ENCODE data around the gene GABBR1.
"Not testable (repeated sequence)": the region's sequence is repeated elsewhere in the genome, so short reads cannot be mapped to it uniquely, and the experiment has no call there.

GABBR1 gene

DNA sequence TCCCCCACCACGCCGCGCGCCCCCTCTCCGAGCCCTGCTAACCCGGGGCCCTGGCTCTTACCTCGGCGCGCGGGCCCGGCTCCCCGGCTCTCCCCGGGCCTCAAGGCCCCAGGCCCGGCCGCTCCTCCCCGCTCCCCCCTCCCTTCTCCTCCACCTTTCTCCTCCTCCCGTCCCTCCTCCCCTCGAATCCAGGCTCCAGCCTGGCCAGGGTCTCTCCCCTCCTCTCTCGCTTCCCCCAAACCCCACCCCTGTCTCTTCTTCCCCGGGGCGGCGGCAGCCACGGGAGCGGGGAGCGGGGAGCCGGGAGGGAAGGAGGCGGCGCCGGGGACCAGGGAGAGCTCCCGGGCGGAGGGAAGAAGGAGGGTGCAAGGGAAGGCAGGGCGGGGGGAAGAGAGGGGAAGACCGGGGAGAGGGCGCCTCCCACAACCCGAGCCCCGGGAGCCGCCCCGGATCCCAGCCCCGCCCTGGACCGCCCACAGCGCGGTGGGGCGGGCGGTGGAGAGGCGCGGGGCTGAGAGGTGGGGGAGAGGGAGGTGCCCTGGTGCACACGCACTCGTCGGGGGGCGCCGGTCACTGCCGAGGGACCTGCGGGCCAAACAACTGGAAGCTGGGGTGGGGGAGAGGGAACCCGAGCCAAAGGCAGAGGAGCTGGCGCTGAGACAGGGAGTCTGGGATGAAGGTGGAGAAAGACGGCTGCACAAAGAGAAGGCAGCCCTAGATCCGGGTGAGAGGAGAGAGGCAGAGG is at the start of gene GABBR1:
Gene GABBR1 (minus strand): TSS at position 395 of the 745 bp plus-strand sequence. CDS start 798 bp downstream, outside the sequence.
- DNase-seq (ENCODE audit: low spot score) = peak; percentile 76

DNA sequence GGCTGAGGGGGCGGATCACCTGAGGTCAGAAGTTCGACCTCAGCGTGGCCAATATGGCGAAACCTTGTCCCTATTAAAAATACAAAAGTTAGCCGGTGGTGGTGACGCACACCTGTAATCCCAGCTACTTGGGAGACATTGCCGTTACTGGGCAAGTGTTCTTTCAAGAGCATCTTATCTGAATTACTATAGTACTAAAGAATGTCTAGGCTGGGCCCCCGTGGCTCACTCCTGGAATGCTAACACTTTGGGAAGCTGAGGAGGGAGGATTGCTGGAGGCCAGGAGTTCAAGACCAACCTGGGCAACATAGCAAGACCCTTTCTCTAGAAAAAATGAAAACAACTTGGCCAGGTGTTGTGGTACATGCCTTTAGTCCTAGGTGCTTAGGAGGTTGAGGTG is 48.8 kb upstream of the GABBR1 start:
- no peak for DNase-seq (ENCODE audit: low spot score)

DNA sequence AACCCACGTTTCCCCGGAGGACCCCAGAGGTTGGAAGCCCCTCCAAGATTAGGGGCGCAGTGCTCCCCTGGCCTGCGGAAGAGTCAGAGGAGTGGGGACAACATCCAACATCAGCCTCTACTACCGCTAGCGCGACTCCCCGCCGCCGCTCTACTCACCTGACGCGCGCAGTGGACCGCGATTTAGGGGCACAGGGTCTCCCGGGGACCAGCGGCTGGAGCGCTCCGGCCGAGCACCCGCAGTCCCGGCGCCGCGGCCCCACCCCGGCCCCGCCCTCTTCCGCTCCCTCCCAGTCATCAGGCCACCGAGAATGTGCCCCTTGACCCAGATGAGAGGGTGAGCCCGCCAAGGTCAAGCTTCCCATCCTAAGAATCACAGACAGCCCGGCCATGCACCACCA is 47.9 kb upstream of the GABBR1 start, which contains the start of gene ZFP57:
Gene ZFP57 (minus strand): TSS at position 249 of the 400 bp plus-strand sequence. CDS start 4,149 bp downstream, outside the sequence.
- DNase-seq (ENCODE audit: low spot score) = no peak

DNA sequence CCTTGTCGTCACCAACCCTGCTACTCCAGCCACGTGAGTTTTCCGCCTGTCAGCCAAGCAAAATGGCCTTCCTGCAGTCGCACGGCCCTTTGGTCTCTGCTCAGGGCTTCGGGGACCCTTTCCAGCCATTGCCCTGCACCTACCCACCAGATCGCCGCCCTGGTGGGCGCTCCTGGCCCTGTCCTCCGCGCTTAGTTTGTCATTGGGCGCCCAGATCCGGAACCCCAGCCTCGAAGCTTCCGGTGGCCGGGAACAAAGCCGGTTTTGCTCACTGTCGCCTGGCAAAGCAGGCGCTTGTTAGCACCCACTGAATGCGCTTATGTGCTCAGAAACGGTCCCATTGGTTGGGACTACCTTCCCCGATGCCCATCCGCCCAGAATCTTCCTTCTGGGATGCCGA is 47.4 kb upstream of the GABBR1 start:
- no peak for DNase-seq (ENCODE audit: low spot score)

DNA sequence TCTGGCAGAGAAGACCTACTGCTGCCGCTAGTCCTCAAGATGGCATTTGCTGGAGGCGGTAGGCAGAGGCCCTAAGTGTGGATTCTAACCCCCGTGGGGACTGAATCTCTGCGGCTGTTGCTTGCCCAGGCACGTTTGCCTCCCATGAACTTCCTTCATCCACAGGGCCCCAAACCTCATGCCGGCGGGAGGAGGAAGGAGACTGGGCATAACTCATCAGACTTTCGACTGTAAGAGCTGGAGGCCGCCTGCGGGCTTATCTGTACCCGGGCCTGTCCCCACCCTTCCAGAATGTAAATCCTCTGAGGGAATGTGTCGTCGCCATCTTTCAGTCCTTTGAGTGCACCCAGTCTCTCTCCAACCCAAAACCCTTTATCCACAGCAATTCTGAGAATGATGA is 47.0 kb upstream of the GABBR1 start:
- no peak for DNase-seq (ENCODE audit: low spot score)

DNA sequence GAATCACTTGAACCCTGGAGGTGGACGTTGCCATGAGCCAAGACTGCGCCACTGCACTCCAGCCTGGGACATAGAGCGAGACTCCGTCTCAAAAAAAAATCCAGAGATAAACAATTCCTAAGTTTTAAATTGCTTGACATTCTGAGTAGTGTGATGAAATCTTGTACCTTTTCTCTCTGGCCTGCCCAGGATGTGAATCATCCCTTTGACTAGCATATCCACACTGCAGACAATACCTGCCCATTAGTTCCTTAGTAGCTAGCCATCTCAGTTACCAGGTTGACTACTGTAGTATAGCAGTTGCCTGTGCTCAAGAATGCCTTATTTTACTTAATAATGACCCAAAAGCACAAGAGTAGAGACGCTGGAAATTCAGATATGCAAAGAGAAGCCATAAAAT is 45.1 kb upstream of the GABBR1 start:
- DNase-seq (ENCODE audit: low spot score) = peak; percentile 14

DNA sequence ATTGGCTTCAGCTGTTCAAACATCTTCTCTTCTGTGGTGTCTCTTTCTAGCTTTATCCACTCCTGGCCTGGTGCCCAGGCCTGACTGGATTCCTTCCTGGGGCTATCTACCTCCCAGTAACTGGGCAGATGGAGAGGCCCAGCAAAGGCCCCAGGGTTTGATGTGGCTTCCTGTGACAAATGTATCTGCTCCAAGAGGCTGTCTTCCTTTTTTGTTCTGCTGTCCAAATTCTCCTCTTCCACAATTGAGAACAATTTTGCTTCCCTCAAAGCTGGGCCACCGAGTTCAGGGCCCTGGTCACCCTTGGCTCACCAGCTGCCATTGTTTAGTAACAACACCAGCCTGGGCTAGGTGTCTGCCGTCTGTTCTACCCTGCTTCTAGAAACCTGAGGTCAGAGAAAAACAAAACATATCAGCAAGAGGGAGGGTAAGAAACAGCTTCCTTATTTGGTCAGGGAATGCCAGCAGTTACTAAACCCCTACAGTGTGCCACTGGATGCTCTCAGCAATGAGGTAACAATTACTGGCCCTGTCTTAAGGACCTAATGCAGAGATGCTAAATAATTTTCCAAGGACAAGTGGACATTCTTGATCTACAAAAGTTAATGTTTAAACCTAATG is 44.1 kb upstream of the GABBR1 start:
- DNase-seq (ENCODE audit: low spot score) = peak; percentile 11

DNA sequence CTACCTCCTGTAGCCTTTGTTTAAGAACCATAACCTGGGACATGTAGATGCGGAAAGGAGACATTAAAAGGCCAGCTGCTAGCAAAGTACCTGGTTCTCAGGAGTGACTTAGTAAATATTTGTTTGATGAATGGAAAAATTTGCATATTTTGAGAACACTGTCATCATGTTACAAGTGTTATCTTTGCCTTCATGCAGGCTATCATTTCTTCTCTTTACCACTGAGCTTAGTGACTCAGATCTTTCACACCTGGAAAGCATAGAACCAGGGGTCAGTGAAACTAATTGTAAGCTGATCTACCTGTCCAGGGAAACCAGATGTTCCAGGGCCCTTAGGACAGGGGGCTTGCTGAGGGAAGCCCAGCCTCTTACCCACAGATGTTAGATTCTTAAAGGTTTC is 42.6 kb upstream of the GABBR1 start:
- DNase-seq (ENCODE audit: low spot score) = no peak

DNA sequence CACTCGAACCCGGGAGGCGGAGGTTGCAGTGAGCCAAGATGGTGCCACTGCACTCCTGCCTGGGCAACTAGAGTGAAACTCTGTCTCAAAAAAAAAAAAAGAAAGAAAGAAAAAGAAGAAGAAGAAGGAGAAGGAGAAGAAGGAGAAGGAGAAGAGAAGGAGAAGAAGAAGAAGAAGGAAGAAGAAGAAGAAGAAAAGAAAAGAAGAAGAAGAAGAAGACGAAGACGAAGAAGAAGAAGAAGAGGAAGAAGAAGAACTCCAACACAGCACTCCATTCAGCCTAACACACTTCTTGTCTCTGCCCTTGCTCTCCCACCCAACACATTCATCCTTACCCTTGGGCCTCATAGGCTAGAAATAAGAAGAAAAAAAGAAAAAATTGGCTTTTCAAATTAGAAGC is 41.0 kb upstream of the GABBR1 start:
- DNase-seq (ENCODE audit: low spot score) = no peak

DNA sequence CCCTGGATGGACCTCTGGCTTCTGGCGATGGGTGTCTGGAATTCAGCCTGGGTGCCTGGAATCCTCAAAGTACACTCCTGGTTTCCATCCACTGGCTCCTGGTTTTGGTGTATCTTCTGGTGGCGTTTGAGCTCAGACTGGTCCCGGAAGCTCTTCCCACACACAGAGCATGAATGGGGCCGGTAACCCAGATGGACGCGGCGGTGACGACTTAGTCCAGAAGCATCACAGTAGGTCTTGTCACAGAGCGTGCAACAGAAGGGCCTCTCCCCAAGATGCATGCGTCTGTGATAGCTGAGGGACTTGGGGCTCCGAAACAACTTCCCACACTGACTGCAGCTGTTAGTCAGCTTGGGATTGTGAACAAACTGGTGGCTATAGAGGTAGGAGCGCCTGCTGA is 40.2 kb upstream of the GABBR1 start:
- DNase-seq (ENCODE audit: low spot score) = no peak

DNA sequence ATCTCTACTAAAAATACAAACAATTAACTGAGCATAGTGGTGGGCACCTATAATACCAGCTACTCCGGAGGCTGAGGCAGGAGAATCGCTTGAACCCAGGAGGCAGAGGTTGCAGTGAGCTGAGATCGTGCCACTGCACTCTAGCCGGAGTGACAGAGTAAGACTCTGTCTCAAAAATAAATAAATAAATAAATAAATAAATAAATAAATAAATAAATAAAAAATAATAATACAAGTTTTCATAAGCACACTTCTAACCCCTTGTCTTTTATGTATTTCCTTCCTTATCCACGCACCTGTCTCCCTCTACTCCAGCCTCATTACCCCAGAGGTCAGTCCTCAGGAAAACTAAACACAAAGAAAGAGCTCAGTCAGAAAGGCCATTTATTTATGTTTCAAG is 39.1 kb upstream of the GABBR1 start:
- not testable (repeated sequence) for DNase-seq (ENCODE audit: low spot score)

DNA sequence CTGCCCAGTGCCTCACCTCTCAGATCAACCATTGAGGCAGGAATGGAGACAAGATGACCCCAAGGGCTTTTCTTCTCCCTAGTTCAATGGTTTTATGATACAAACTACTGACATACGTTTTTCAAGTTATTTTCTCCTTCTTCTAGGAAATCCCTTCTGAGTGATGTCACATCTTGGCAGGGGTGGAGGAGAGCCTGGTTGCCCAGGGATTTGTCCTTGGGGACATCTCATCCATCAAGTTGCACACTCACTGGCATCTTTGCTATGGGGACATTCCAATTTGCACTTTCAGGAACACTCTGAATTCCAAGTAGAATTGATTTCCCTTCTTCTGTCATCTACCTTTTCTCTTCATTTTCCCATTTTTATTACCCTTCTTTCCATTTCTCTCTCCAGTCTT is 38.0 kb upstream of the GABBR1 start:
- DNase-seq (ENCODE audit: low spot score) = no peak

DNA sequence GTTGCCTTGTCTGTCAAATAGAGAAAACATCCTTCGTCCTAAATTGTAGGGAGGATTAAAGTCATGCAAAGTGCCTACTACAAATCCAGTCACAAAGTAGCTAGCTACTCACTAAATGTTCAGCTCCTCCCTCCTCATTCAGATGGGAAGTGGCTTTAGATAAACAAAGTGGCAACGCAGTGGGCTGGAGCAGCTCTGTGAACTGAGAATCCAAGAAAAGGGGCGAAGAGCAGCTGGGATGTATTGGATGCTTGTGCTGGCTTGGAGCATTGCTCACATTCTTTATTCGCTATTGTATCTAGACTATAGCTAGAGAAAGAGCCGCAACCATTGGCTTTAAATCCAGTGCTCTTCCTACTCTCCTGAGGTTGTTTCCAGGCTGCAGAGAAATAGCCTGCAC is 34.2 kb upstream of the GABBR1 start:
- no peak for DNase-seq (ENCODE audit: low spot score)

DNA sequence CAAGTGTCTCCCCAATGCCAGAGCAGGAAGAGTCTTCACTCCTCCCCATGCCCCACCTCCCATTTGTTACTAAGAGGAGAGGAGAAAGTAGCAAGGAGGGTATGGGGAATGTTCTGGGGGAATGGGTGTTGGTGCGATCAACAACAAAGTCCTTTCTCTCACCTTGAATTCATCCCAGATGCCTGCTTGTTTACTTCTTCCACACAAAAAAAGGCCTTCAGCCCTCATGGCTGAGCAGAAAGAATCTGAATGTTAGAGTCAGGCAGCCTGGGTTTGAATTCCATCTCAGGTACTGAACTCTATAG is 33.8 kb upstream of the GABBR1 start:
- DNase-seq (ENCODE audit: low spot score) = no peak

DNA sequence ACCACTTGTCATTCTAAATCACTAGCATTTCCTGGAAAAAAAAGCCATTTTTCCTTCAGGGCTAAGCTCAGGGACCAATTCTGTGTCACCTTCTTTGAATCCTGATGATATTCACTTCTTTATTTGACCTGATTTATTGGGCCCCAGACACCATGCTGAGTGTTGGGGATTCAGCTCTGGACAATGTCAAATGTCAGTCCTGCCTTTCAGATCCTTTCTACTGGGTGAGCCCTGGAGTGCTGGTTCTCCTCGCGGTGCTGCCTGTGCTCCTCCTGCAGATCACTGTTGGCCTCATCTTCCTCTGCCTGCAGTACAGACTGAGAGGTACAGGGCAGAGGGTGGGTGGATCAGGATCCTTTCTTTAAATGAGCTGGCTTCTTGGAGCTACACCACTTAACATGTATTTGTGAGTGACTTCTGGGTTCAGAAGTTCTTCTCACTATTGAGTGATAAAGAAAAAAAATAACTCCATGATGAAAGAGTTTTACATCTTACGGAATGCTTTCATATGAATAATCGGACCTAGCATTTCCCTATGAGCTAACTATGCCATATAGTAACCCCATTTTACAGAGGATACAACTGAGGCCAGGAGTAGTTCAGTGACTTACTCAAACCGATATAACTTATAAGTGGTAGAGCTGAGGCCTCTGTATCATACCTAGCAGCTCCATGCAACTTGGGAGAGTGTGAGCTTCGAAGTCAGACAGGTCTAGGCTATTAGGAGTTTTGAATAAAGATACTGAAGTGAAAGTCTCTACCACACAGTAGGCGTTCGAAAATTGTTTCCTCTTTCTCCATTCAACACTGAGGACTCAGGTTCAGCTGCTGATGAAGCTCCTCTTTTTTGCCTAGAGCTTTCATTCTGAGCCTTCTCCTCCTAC is 33.2 kb upstream of the GABBR1 start:
- no peak for DNase-seq (ENCODE audit: low spot score)

DNA sequence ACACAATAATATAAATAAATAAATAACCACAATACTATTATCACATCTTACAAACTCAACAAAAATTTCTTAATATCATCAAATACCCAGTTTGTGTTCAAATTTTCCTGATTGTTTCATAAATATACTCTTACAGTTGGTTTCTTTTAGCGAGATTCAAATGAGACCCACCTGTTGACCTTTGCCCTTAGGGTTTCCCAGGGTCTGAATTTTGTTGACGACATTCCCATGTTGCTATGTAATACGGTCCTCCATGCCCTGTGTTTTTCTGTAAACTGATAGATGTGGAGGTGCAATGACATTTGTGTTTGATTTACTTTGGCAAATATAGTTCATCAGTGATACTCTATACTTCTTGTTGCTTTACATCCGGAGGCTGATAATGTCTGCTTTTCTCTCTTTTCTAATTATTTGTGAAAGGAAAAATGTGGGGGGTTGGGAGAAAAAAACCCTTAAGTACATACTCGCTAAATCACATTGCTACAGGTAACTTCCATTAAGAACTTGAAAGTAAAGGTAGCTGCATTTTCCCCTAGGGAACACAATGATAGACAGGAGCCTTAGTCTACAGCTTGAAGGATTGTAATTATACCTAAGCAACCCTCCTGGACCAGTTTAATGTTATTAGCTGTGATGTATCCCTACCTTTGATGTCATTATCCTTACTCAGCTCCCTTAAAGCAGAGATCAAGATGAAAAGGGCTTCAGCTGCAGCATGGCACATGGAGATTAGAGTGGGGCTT is 30.5 kb upstream of the GABBR1 start:
- no peak for DNase-seq (ENCODE audit: low spot score)

DNA sequence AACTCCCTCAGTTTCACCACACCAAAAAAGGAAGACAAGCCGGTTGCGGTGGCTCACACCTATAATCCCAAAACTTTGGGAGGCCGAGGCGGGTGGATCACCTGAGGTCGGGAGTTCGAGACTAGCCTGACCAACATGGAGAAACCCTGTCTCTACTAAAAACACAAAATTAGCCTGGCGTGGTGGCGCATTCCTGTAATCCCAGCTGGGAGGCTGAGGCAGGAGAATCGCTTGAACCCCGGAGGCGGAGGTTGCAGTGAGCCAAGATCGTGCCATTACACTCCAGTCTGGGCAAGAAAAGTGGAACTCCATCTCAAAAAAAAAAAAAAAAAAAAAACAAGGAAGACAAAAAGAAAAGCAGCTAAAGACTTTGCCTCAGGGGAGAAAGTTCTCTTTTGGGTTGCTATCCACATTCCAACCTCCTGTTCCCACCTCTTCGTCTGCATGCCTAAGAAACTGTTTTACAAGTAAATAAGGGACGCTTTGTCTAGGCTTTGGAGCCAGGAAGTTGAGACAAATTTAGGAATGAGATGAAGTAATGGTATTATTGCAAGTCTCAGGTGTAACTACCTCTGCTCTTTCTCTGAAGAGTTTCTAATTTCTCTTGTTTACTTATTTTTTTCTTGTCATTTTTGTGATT is 28.6 kb upstream of the GABBR1 start:
- DNase-seq (ENCODE audit: low spot score) = not testable (repeated sequence)

DNA sequence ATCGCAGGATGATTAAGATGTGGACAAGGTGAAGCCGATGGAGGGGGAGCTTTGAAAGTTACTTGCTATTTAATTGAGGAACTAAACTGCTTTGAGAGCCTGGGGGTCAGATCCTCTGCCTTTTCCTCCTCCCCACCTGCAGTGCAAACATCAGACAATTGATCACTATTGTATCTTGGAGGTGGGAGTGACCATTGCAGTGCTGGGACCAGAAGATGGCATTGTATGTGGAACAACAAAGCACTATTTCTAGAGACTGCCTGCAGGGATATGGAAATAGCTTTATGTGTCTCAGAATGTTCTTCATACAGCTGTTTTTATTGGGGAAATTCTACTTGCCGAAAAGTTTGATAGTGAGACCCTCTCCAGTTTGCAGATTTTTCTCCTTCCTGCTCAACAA is 28.1 kb upstream of the GABBR1 start:
- no peak for DNase-seq (ENCODE audit: low spot score)

DNA sequence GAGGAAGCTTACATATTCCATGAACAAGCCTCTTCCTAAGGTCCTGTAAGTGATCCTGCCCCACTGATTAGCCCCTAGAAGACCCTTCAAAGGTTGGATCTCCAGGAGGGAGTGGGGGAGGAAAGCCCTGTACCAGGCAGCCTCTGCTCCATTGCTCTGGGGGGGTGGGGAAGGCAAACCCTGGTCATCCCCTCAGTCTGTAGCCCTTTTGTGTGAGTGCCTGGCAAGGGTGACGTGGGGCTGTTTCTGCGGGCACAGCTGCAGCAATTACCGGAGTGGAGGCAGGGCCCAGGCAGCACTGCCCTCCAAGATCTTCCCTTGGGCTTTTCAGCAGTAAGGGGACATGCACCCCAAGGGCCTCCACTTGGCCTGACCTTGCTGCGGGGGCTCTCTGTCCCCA is 23.8 kb upstream of the GABBR1 start, which contains the start of gene MOG:
Gene MOG (plus strand): TSS at position 295 of the 400 bp plus-strand sequence. CDS start 118 bp downstream, outside the sequence.
- no peak for DNase-seq (ENCODE audit: low spot score)

DNA sequence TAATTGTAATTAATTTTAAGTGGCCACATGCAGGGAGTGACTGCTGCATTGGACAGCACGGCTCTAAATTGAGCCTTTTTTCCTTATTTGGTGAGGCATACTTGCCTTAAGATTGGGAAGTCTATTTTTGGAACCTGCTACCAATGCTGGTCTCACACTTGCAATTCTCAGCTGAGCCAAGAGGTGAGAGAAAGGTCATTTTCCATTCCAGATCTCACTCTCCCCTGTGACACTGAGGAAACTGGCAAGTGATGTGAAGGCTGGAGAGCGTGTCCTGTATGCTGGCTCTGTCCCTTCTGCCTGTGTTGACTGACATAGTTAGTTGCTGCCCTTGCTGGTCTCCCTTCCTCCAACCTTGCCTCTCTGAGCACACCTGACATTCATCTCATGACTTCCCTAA is 23.2 kb upstream of the GABBR1 start:
- DNase-seq (ENCODE audit: low spot score) = no peak

DNA sequence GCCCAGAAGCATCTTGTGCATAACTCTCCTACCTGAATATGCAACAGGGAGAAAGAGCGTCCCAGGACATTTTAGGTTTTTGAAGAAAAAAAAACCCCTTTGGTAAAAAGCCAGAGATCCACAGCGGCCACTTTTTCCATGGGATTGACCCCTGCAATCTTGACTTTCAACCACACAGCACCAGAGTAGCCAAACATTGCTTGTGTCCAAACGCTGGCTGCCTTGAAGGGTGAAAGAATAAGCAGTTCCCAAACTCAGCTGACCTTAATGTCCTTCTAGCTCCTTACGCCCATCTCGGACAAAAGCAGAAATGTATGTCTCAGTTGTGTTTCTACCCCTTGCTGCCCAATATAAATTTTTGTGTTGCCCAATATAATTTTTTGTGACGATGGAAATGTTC is 22.7 kb upstream of the GABBR1 start:
- no peak for DNase-seq (ENCODE audit: low spot score)
